Fibroblast of mammary gland (primary cell): ENCODE results near the gene LRRC3.
"Not testable (repeated sequence)": the region's sequence is repeated elsewhere in the genome, so short reads cannot be mapped to it uniquely, and the experiment has no call there.

Experiments
- DNase-seq: peaks from one replicate; pipeline ENCODE4 v3.0.0-alpha.2; 2010; ENCODE audit warnings: low read depth
- H3K4me3 ChIP-seq: 2 replicates; pipeline ENCODE4 v1.5.1; 2011; ENCODE audit warnings: low read depth, mild to moderate bottlenecking, low read length, moderate library complexity; ENCODE audit not compliant: control insufficient read depth
- CTCF ChIP-seq: conservative IDR thresholded peaks from 2 replicates; pipeline ENCODE4 v1.5.1; 2011; ENCODE audit warnings: low read depth, low read length, inconsistent platforms; ENCODE audit not compliant: control insufficient read depth, insufficient read depth

Gene LRRC3

GRCh38 chr21:44478801-44479167 is 23.5 kb downstream of the LRRC3 start:
- no peak overlapping the region for H3K4me3 ChIP-seq
- DNase-seq = no peak
- no peak for TF ChIP-seq CTCF

GRCh38 chr21:44479556-44480199 is 24.4 kb downstream of the LRRC3 start:
- H3K4me3 ChIP-seq = not testable (repeated sequence)
- TF ChIP-seq CTCF = peak; percentile 47
- peak; percentile 17 for DNase-seq

- DNase-seq = no peak
- TF ChIP-seq CTCF = no peak
- H3K4me3 ChIP-seq = no peak overlapping the region
These were observed 25.1 kb downstream of the LRRC3 start for GRCh38 chr21:44480200-44481053.

DNA sequence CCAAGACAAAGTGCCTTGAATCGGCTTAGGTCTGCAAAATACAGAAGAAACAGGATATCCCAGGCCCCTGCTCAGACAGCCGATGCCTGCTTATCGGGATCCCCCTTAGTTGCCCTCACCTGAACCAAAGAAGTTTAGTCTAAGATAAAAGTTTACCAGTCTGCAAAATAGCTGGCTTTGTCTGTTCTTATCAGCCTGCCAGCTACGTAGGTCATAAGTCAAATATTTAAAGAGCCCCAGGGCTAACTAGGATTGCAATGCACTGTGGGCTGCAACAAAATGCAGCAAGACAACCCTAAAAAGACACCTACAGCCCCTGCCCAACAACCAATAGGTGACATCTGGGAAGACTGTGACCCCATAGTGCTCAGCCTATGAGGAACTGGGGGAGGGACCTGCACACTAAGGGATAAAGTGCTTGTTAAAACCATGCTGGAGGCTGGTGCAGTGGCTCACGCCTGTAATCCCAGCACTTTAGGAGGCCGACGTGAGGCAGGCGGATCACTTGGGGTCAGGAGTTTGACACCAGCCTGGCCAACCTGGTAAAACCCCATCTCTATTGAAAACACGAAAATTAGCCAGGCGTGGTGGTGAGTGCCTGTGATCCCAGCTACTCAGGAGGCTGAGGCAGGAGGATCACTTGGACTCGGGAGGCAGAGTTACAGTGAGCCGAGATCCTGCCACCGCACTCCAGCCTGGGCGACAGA is 27.4 kb downstream of the LRRC3 start:
- no peak overlapping the region for H3K4me3 ChIP-seq
- no peak for DNase-seq
- no peak for TF ChIP-seq CTCF

DNA sequence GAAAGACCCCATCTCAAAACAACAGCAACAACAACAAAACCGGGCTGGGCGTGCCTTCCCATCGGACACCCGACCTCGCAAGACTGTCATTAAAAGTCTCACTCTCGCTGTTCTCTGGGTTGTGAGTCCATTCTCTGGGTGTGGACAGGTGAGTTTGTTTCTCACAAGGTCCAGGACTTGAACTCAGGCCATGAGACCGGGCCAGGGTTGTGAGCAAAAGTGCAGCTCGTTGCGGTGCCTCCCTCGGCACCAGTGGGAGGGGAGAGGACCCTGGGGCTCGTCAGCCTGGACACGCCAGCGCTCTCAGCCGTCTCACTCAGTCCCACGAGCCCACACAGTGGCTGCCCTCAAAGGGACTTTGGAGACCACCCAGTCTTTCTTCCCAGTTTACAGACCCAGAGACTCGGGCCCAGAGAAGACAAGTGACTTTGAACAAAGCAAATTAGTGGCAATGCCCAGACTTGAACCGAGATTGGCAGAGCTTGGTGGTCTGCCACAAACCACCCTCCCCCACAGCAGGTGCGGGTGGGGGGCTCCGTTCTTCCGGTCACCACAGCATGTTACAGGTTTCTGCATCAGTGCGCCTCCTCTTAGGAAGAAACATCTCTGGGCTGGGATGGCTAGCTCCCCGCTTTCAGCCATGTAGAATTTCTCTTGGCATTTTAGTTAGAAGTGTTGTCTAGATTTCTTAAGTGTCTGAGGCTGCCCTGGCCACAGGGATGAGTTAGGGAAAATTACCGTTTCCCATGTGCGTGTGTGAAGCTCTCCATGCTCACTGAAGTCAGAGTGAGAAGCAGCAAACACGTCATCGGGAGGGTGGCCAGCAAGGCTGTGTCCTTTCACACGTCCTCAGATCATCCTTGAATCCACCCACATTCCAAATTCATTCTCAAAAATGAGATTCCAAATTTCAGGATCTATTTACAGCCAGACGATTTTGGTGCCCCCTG is 28.3 kb downstream of the LRRC3 start:
- TF ChIP-seq CTCF = no peak
- peak; percentile 38 for DNase-seq
- H3K4me3 ChIP-seq = no peak overlapping the region
